HG03095 (cell line): ENCODE data around the gene ATXN10.
"Not testable (repeated sequence)": the region's sequence is repeated elsewhere in the genome, so short reads cannot be mapped to it uniquely, and the experiment has no call there.

ENCODE experiments used
- ATAC-seq: cut with Tn5 transposase; IDR thresholded peaks from one replicate; pipeline ENCODE4 v1.9.1; 2021; ENCODE audit warnings: moderate library complexity; ENCODE audit not compliant: unreplicated experiment

ATXN10 gene

DNA sequence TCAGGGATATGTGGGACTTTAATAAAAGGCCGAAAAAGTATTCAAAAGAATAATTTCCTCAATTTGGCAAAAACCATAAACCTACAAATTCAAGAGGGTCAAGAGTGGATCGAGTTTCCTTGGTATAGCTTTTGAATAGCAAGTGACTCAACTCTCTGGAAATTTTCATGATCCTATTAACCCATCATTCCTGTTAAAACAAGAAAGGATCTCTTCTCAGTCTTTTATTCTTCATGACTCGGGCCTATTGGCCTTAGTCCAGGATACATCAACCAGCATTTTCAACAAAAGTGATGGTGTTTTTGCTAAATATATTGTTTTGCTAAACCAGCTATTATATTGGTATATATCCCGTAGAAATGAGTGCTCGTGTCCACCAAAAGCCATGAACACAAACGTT lies 110.3 kb downstream of the ATXN10 start:
- no peak for ATAC-seq

DNA sequence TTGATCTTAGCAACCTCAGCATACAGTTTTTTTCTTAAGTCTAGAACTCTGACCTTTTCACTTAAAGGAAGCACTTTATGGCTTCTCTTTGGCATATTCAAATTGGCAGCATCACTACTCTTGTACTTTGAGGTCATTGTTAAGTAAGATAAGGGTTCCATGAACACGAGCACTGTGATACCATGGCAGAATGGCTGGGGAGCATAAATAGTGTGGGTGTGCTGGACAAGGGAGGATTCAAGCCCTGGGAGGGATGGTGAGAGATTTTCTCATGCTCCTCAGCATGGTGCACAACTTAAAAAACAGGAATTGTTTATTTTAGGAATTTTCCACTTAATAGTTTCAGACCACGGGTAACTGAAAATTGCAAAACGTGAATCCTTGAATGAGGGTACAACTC lies 111.4 kb downstream of the ATXN10 start:
- no peak for ATAC-seq

DNA sequence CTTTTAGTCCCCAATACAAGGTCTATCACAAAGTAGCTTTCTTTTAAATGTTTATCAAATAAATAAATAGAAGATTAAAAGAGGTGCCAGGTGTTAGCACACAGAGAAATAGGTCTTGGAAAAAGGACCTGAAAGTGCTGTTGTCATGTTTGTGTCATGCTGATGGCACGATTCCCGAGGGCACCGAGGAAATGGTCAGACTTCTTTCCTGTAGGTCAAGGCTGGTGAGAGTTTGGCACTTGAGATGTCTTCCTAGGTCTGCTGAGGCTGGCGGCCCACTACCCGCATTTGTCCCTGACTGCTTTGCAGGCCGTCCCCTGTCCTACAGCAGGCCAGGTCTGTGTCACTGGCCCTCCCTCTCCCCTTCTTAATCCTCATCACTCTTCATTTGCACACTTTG lies 112.1 kb downstream of the ATXN10 start:
- ATAC-seq: no peak

DNA sequence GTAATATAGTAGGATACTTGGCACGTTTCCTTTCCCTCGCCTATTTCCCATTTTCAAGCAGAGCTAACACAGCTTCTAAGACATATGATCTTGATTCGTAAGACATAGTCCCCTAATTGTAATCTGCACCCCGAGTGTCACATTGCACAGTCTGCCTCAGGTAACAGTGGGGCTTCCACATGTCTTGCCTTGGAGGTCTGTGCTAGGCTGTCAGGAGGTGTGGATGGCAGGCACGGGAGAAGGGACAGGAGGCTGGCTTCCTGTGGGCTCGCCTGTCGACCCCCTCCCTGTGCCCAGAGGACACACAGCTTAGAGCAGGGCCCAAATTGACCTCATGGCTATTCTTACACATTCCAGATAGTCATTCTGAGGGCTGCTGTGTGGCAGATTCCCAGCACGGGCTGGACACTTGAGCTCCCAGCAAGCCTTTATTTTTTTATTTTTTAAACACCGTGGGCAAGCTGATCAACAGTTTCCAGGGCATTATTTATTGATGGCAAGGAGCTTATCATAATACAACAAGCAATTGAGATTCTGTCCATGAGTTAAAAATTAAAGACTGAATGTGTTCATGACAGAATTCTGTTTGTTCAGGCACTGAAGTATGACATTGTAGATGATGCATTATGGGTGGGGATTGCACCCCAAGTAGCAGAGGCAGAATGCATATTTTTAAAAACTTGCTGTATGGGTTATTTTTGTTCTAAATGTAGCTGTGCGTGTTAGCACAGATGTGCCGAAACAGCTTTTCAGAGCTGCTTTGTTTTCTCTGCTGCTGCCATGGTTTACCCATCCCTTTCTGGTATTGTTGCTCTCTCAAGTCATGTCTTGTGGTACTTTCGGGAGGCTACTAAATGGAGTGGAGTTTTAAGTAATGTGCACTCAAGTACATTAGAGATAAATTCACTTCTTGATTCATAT lies 113.0 kb downstream of the ATXN10 start:
- ATAC-seq: no peak

DNA sequence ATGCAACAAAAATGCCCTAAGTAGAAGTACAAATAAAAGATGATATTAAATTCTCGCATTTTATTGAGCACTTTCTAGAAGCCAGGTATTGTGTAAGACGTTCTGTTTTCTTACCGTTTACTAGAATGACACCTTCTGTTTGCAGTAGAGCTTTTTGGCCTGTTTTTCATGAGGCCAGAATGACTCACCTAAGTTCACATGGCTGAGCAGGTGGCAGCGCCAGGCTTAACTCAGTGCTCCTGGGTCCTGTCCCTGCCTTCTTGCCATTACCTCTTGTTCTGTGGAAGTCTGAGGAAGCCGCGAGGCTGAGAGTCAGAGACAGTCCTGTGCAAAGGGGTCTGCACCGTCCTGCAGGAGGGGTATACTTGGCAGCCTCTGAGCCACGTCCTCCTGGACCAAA lies 113.8 kb downstream of the ATXN10 start:
- no peak for ATAC-seq

DNA sequence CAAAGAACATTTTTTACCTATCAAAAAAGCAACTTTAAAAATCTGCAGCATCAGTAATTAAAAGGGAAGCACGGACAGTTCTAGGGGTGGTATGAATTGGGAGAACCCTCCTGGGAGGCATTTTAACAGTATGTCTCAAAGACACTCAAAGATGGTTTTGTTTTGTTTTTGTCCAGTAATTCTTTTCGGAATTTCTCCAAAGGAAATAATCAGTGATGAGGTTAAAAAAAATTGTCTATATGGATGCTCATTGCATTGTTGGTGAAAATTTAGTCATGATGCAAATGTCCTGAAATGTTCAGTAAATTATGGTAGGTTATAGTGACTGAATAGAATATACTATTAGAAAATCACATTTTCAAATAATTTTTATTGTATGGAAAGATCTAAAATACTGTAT lies 115.1 kb downstream of the ATXN10 start:
- ATAC-seq: no peak

DNA sequence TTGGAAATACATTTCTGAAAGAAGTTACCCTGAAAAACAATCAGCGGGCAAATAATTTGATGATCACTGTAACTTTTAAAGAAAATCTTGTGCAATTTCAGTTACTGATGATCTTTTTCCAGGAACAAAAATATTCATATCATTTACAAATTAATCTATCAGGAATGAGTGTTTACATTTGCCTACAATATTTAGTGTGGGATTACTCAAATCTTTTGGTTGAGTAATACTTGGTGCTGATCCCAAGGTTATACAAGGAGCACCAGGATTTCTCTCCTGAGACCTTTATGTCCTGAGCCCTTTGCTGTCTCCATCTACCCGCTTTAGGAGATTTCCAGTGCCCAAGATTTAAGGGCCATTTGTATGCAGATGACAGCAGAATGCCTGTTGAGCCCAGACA lies 116.1 kb downstream of the ATXN10 start:
- no peak for ATAC-seq

DNA sequence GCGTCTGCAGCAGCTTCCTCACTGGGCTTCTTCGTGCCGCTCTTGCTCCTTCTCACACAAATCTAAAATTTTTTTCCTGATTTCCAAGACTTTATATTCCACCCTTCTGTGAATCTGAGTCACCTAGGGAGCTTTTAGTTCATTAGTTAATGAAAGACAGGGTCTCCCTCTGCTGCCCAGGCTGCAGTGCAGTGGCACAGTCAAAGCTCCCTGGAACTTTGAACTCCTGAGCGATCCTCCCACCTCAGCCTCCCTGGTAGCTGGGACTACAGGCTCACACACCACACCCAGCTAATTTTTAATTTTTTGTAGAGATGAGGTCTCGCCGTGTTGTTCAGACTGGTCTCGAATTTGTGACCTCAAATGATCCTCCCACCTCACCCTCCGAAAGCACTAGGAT lies 116.9 kb downstream of the ATXN10 start:
- no peak for ATAC-seq

DNA sequence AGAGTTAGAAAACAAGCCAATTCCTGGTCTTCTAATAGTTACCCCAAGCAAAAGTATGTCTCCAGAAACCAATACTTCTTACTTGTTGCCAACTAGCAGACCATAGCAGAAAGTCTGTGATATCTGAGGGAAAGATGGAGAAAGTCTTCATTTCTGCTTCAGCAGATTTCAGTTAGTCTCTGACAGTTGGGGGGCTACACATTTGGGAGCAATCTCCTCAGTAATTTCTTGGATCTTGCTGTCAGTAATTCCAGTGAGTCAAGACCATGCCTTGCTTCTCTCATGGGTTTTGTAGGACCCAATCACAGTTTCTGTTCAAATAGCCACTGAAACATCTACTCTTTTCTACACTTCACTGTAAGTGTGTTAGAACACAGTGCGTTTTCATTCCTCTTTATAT lies 118.8 kb downstream of the ATXN10 start:
- ATAC-seq: no peak

DNA sequence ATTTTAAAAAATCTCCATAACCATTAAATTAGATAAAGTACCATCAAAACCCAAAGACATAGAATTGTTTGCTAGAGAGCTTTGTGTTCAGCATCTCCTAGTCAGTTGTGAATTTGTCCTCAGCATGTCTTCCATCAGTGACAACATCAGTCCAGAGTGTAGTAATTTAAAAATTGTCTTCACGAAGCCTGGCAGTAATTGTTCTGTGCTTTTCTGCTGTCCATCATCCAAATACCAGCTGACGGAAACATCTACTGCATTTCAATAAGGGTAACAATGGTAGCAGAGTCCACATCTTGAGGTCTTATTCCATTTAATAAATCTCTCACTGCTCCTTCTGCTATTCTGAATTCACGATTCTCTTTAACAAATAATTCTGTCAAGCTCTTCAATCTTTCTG lies 121.5 kb downstream of the ATXN10 start:
- ATAC-seq: no peak

DNA sequence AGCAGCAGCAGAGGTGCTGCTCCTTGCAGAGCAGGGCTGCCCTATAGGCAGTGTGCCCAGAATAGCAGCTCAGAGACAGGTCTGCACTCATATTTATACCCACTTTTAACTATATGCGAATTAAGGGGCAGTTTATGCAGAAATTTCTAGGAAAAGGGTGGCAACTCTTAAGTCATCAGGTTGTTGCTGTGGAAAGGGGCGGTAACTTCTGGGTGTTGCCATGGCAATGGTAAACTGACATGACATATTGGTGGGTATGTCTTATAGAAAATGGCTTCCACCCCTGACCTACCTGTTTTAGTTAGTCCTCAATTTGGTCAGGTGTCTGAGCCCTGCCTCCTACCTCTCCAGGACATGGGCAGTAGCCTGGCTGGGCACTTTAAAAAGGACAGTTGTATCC lies 122.3 kb downstream of the ATXN10 start:
- no peak for ATAC-seq

DNA sequence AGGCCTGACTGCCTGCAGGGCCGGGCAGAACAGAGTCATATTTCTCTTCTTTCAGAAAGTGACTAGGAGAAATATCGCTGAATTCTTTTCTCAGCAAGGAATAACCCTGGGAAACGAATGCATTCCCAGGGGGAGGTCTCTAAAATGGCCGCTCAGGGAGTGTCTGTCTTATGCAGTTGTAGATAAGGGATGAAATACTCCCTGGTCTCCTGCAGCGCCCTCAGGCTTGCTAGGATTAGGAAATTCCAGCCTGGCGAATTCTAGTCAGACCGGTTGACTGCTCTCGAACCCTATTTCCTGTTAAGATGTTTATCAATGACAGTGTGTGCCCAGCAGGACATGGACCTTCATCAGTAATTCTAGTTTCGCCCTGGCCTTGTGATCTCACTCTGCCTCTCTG lies 124.4 kb downstream of the ATXN10 start:
- ATAC-seq: not testable (repeated sequence)

DNA sequence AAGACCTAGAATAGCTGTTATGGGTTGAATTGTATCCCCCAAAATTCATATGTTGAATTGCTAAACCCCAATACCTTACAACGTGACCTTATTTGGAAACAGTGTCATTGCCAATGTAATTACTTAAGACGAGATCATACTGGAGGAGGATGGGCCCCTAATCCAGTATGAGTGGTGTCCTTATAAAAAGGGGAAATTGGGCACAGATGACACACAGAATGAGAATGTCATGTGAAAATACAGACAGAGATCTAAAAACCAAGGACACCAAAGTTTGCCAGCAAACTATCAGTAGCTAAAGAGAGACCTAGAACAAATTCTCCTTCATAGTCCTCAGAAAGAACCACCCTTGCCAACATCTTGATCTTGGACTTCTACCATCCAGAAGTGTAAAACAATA lies 127.7 kb downstream of the ATXN10 start:
- ATAC-seq: no peak

DNA sequence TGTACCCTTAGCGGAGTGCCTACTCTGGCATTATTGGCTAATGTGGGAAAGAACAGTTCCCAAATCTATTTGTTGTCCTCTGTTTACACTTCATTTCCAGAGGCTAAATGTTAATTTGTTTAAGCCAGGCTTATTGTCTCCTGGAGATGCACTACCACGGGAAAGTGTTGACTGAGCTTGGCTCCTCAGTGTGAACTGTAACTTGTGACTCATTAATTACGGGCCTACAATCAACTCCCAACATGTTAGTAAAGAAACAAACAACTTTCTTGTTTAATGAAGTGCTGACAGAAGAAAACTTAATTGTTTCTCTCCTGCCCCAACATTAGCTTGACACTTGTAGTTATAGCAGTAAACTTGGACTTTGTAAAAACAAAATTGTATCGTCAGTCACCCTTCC lies 130.4 kb downstream of the ATXN10 start:
- ATAC-seq: no peak

DNA sequence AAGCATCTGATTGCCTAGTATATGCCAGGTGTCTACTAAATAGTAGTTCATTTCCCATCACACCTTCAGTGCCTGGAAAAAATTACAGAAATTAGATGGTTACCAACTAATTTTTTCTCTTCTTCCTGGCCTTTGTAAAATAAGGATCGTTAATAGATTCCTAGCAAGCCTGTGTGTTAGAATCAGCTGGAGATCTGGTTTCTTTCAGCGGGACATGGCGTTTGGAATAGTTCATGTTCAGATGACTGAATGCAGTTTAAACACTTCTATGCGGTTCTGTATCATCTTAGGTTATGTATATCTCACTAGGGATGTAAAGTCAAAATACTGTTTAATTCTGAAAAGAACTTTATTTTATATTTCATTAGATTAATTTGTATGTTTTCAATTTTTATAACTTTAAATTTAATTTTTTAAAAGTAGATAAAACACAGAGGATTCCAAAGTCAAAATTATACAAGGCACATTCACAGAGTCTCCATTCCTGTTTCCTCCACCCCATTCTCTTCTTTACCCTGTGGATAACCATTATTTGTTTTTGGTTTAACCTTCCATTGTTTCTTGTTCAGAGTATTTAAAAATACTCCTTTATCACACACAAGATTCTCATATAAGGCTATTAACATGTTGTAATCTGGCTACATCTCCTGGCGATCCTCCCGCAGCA lies 132.8 kb downstream of the ATXN10 start:
- ATAC-seq: no peak

DNA sequence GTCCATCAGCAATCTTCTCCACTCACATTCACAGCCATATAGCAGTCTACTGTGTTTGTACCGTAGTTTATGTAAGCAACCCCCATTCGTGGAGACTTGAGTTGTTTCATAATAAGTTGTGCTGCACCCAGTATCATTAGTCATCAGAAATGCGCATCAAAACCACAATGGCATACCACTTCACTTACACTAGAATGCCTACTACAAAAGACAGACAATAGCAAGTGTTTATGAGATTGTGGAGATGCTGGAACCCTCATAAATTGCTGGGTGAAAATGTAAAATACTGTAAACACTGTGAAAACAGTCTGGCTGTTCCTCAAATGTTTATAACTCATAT lies 133.3 kb downstream of the ATXN10 start:
- ATAC-seq: no peak

DNA sequence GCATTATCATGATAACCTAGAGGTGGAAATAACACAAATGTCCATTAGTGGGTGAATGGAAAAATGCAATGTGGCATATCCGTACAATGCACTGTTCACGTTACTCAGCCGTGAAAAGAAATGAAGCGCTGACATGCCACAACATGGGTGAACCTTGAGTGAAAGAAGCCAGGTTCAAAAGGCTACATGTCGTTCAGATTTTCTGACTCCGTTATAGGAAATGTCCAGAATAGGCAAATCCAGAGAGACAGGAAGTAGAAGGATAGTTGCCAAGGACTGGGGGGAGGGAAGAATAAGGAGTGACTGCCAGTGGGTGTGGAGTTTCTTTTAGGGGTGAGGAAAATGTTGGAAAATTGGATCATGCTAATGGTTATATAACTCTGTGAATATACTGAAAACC lies 133.8 kb downstream of the ATXN10 start:
- no peak for ATAC-seq

DNA sequence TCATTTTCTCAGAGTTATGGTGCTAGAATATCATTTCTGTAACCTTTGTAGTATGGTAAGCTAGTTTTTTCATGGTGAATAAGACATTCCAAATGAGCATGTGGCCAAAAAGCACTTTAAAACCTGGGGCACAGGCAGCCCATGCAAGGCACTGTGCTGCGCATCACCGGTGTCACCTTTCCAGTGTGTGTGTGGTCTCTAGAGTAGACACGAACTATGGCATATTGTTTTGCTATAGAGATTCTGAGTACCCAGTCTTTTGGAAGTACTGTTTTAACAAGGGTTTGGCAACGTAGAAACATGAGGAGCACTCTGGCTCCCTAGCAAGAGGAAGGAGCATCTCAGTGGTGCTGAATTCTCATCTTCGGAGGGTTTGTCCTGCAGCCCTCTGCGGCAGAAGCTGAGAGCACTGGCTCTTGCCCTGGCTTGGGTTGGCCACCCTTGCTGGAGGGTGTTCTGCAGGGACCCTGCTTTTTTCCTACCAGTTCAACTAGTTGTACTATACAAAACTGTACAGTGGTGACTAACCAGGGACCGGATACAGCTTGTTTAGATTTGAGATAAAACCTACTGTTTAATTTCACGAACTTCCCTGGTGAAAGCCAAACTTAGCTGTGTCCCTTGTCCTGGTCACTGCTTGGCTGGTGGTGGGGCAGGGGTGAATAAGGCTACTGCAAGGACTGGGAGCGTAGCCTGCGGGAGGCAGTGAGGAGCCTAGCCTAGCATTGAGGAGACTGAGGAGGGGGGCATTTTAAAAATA lies 135.7 kb downstream of the ATXN10 start:
- no peak for ATAC-seq

DNA sequence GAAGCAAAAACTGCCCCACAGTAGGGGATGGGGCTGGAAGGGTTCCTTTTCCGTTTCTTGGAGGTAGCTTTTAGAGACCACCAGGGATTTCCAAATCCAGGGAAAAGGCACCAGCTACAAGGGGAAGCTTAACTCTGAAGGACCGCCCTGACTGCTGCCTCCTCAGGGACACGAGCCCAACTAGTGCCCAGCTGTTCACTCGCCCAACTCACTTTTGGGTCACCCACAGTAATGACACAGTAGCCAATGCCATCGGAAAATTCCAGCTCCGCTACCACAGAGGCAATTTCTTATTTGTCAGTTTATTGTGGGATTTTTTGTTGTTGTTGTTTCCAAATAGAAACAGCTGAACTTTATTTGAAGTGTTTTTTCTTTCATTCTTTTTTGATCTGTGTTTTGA lies 141.3 kb downstream of the ATXN10 start:
- ATAC-seq: no peak

DNA sequence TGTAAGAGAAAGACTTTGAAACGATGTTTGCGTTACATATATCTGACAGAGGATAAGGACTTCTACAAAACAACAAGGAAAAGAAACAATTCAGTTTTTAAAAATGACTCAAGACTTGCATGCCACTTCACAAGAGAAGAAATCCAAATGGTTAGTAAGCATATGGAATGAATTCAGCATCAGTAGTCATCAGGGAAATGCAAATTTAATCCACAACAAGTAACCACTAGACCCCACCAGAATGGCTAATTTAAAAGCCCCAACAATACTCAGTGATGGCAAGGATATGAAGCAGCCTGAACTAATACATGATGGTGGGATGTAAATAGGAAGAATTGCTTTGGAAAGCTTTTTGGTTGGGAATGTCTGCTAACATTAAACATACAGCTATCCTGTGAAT lies 142.6 kb downstream of the ATXN10 start:
- ATAC-seq: no peak

DNA sequence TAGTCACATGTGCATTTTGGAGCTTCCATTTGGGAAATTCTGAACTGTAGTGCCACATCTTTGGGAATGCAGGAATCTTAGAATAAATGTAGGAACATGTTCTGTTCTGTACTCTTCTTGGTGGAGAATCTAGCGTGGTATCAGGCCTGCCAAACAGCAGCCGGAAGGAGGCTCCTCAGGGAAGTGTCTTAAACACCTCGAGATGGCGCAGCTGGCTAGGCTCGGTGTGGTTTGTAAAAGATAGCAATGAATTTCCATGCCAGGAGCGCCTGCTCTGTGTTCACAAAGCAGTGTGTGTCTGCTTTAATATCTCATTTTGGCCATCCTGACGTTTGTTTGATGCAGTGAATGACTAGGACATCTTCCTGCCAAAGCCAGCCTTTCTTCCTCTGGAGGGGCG lies 145.1 kb downstream of the ATXN10 start:
- ATAC-seq: no peak
